ENCODE results near the gene NUDT4.
A peak's percentile ranks its signal among the peaks of the same experiment; 100 is the strongest.

The NUDT4 gene

DNA sequence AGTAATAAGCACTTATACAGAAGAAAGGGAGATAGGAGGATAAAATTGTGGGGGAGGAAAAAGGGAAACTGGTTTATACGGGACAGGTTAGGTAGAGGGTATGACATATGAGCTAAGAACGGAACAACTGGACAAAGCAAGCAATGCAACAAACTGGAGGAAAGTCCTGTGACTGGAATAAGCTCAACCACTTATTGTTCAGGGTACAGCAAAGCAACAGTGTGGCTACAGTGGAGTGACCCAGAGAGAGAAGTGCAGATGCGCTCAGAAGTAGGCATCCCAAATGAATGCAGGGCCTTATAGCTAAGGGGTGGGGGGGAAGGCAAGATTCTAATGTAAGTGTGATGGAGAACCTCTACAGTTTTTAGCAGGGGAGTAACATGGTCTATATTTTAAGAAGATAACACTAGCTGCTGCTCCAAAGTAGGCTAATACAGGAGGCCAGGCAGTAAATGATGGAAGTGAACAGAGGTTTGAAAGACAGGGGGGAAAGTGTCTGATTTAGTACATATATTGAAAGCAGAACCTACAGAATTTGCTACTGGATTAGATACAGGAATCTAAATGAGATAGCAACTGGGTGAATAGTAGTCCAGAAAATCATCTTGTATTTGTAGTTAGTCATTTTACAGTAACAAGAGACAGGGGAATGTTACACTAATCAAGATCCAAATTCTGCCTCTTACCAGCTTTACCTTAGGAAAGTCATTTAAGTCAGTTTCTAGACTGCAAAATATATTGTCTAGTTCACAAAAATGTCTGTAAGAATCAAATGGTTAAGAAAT, 60.7 kb downstream of the NUDT4 start:
- no peak for TF ChIP-seq SPI1 (IDR thresholded peaks at IDR 0.05; ENCODE audit: low read depth, low read length)
- no peak for TF ChIP-seq POLR2AphosphoS5 (IDR thresholded peaks at IDR 0.05; ENCODE audit: low read depth, low read length)
- TF ChIP-seq TAF1 (IDR thresholded peaks at IDR 0.05; ENCODE audit: low read depth, low read length) = no peak
- TF ChIP-seq PAX5 (IDR thresholded peaks at IDR 0.05; ENCODE audit: insufficient read depth, low read length, severe bottlenecking) = no peak
- no peak for TF ChIP-seq POU2F2 (IDR thresholded peaks at IDR 0.05; ENCODE audit: low read depth, low read length)
- TF ChIP-seq POLR2A (IDR thresholded peaks at IDR 0.05; ENCODE audit: low read depth, low read length) = no peak
- FAIRE-seq = no peak
- no peak for DNase-seq (ENCODE audit: insufficient read length, low spot score)

- TF ChIP-seq SPI1 (IDR thresholded peaks at IDR 0.05; ENCODE audit: low read depth, low read length) = no peak
- TF ChIP-seq POLR2AphosphoS5 (IDR thresholded peaks at IDR 0.05; ENCODE audit: low read depth, low read length) = no peak
- TF ChIP-seq TAF1 (IDR thresholded peaks at IDR 0.05; ENCODE audit: low read depth, low read length) = no peak
- no peak for TF ChIP-seq PAX5 (IDR thresholded peaks at IDR 0.05; ENCODE audit: insufficient read depth, low read length, severe bottlenecking)
- no peak for TF ChIP-seq POU2F2 (IDR thresholded peaks at IDR 0.05; ENCODE audit: low read depth, low read length)
- peak; percentile 20 for FAIRE-seq
- DNase-seq (ENCODE audit: insufficient read length, low spot score) = no peak
Measured at GRCh38 chr12:93440043-93440835, 62.5 kb downstream of the NUDT4 start.

DNA sequence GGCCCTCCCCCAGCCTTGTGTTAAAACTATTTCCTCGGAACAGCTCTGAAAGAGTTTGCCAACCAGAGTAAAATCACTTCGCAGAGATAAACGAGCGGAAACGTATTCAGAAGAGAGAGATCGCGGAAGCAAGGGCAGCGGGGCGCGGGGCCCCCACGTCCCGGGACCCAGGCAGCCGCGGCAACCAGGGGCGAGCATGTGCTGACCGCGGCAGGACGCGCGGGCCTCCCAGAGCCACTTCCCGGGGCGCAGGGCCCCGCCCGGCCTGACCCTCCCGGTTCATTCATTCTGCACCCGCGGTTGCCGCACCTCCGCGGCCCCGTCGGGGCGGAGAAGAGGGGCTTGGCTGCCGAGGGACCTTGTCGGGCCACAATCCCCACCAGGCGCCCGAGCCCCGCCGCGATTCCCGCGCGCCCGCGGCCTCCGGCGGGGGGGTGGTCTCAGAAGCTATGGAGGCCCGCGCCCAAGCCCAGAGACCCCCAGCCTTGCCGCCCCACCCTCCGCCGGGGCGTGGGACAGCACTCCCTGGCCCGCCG, 63.4 kb downstream of the NUDT4 start:
- DNase-seq (ENCODE audit: insufficient read length, low spot score) = no peak
- TF ChIP-seq TAF1 (IDR thresholded peaks at IDR 0.05; ENCODE audit: low read depth, low read length) = 0 out of 2 replicates have a peak, but pooled peaks have one; percentile 18
- no peak for TF ChIP-seq PAX5 (IDR thresholded peaks at IDR 0.05; ENCODE audit: insufficient read depth, low read length, severe bottlenecking)
- peak; percentile 26 for FAIRE-seq

GRCh38 chr12:93441617-93442410, 64.1 kb downstream of the NUDT4 start, which contains the start of gene UBE2N:
Gene UBE2N, minus strand, starts transcription at chr12:93441947. Its CDS starts 63 bp downstream, at chr12:93441884.
- no peak for TF ChIP-seq PAX5 (IDR thresholded peaks at IDR 0.05; ENCODE audit: insufficient read depth, low read length, severe bottlenecking)
- peak; percentile 84 for TF ChIP-seq TAF1 (IDR thresholded peaks at IDR 0.05; ENCODE audit: low read depth, low read length)
- peak; percentile 51; the same call in 1 of the 2 replicates for TF ChIP-seq POLR2AphosphoS5 (IDR thresholded peaks at IDR 0.05; ENCODE audit: low read depth, low read length)
- peak; percentile 80 for TF ChIP-seq POLR2A (IDR thresholded peaks at IDR 0.05; ENCODE audit: low read depth, low read length)
- peak; percentile 26; the same call in 1 of the 2 replicates for TF ChIP-seq POU2F2 (IDR thresholded peaks at IDR 0.05; ENCODE audit: low read depth, low read length)
- TF ChIP-seq SPI1 (IDR thresholded peaks at IDR 0.05; ENCODE audit: low read depth, low read length) = no peak
- DNase-seq (ENCODE audit: insufficient read length, low spot score) (peak; percentile 77), FAIRE-seq (peak; percentile 94)

DNA sequence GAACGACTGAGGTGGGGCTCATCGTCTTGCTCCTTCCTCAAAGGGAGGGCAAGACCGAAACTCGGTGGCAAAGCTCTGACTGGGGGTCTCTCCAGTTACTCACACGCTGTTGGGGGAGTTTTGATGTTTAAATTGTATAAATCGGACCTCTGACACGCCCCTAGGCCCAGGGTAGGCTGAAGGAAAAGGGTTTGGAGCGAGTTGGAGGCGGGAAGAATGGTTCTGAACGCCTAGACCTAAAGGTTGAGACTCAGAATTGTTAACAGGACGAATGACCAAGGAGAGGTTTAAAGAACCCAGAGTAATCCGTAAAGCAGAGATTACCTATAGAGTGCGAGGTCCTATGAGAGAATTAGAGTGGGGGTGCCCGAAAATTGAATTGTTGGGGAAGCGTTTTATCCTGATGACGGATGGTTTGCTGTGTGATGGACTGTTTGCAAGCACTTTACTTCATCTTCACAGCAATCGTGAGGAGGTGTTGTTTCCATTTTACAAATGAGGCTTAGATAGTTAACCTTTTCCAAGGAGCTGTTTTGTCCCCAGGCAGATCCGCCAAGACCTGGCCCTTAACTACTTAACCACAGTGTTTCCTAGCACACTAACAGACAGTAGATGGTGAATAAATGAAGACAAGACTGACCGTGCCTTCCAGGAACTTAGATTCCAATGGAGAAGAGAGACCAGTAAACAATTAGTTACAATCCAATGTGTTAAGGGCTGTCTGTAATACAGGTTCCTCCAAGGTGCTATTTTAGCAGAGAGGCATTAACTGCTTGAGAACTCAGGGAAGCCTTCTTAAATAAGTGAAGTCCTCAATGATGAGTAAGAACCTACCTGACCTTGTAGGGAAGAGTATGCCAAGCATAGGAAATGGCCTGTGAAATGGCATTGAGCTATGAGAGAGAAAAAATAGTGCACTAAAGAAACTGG, 65.0 kb downstream of the NUDT4 start:
- TF ChIP-seq PAX5 (IDR thresholded peaks at IDR 0.05; ENCODE audit: insufficient read depth, low read length, severe bottlenecking) (no peak), TAF1 (IDR thresholded peaks at IDR 0.05; ENCODE audit: low read depth, low read length) (no peak), POLR2AphosphoS5 (IDR thresholded peaks at IDR 0.05; ENCODE audit: low read depth, low read length) (no peak), POLR2A (IDR thresholded peaks at IDR 0.05; ENCODE audit: low read depth, low read length) (no peak; the same call in 1 of the 2 replicates), SPI1 (IDR thresholded peaks at IDR 0.05; ENCODE audit: low read depth, low read length) (no peak), POU2F2 (IDR thresholded peaks at IDR 0.05; ENCODE audit: low read depth, low read length) (no peak)
- peak; percentile 41 for FAIRE-seq
- no peak for DNase-seq (ENCODE audit: insufficient read length, low spot score)

DNA sequence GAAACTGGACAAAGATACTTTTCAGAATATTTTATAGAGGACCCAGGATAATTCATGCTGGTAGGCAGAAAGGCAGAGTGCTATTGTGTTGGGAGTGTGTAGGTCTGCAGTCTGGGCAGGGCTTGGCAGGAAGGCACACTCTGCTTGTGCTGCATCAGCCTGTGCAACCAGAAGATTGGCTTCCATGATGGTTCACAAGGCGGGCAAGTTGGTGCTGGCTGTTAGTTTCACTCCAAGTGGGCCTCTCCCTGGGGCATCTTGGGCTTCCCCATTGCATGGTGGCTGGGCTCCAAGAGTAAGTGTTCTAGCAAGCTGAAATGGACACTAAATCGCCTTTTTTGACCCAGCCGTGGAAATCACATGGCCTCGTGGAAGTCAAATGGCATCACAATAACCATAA, 65.9 kb downstream of the NUDT4 start:
- no peak for DNase-seq (ENCODE audit: insufficient read length, low spot score)
- no peak for TF ChIP-seq TAF1 (IDR thresholded peaks at IDR 0.05; ENCODE audit: low read depth, low read length)
- TF ChIP-seq POLR2AphosphoS5 (IDR thresholded peaks at IDR 0.05; ENCODE audit: low read depth, low read length) = no peak
- no peak for TF ChIP-seq PAX5 (IDR thresholded peaks at IDR 0.05; ENCODE audit: insufficient read depth, low read length, severe bottlenecking)
- no peak for TF ChIP-seq POU2F2 (IDR thresholded peaks at IDR 0.05; ENCODE audit: low read depth, low read length)
- no peak for TF ChIP-seq POLR2A (IDR thresholded peaks at IDR 0.05; ENCODE audit: low read depth, low read length)
- TF ChIP-seq SPI1 (IDR thresholded peaks at IDR 0.05; ENCODE audit: low read depth, low read length) = no peak
- FAIRE-seq = no peak

- TF ChIP-seq POLR2A (IDR thresholded peaks at IDR 0.05; ENCODE audit: low read depth, low read length) = no peak
- TF ChIP-seq POLR2AphosphoS5 (IDR thresholded peaks at IDR 0.05; ENCODE audit: low read depth, low read length) = no peak
- no peak for TF ChIP-seq TAF1 (IDR thresholded peaks at IDR 0.05; ENCODE audit: low read depth, low read length)
- no peak for TF ChIP-seq SPI1 (IDR thresholded peaks at IDR 0.05; ENCODE audit: low read depth, low read length)
- TF ChIP-seq PAX5 (IDR thresholded peaks at IDR 0.05; ENCODE audit: insufficient read depth, low read length, severe bottlenecking) = no peak
- FAIRE-seq (no peak), DNase-seq (ENCODE audit: insufficient read length, low spot score) (no peak)
Measured at GRCh38 chr12:93447555-93448290, 70.0 kb downstream of the NUDT4 start.

All from GM12891 (cell line).